A549 (cell line): ENCODE measurements around the gene NDUFA13.

Experiments used
- BHLHE40 ChIP-seq: IDR thresholded peaks from 2 replicates; pipeline ENCODE4 v1.6.1; 2012; ENCODE audit warnings: low read depth, low read length, inconsistent platforms
- CEBPB ChIP-seq, 2 experiments: fragments of >200 bp in 1 of 2; sonication (Bioruptor Twin) in 1 of 2; formaldehyde crosslinking in 1 of 2; IDR thresholded peaks; 2 replicates each; pipeline ENCODE4 v1.6.1; 2012 to 2016
- CHD2 ChIP-seq: fragments of 150-350 bp; IDR thresholded peaks from 2 replicates; pipeline ENCODE4 v1.6.1; 2014; ENCODE audit warnings: low read length; ENCODE audit not compliant: partially characterized antibody
- JUN ChIP-seq, 2 experiments: fragments of >200 bp; sonication (Bioruptor Twin); formaldehyde crosslinking; IDR thresholded peaks; 2 replicates in 1 of 2; 3 replicates in 1 of 2; pipeline ENCODE4 v1.6.1; 2016 to 2017
- KDM1A ChIP-seq: fragments of 200-600 bp; sonication (generic); IDR thresholded peaks from 2 replicates; pipeline ENCODE4 v1.6.1; 2016; ENCODE audit warnings: low read depth, mild to moderate bottlenecking
- POLR2A ChIP-seq: IDR thresholded peaks from 2 replicates; pipeline ENCODE4 v1.6.1; 2012; ENCODE audit warnings: mild to moderate bottlenecking, low read length
- RAD21 ChIP-seq, 2 experiments: fragments of >200 bp in 1 of 2; sonication (Bioruptor Twin) in 1 of 2; formaldehyde crosslinking in 1 of 2; IDR thresholded peaks in 1 of 2; conservative IDR thresholded peaks in 1 of 2; 2 replicates in 1 of 2; 3 replicates in 1 of 2; pipeline ENCODE4 v1.6.1; 2012 to 2018; ENCODE audit warnings: inconsistent platforms in 1 of 2
- REST ChIP-seq: fragments of 200-600 bp; sonication (generic); IDR thresholded peaks from 2 replicates; pipeline ENCODE4 v1.6.1; 2016; ENCODE audit warnings: antibody characterized with exemption, mild to moderate bottlenecking, moderate library complexity
- SMC3 ChIP-seq: fragments of >200 bp; sonication (Bioruptor Twin); formaldehyde crosslinking; IDR thresholded peaks from 3 replicates; pipeline ENCODE4 v1.6.1; 2018; ENCODE audit warnings: inconsistent platforms
- TP53 ChIP-seq: fragments of 250-450 bp; sonication (Bioruptor Pico); IDR thresholded peaks from 2 replicates; pipeline ENCODE4 v1.5.0; 2021; ENCODE audit warnings: mild to moderate bottlenecking, moderate library complexity
- ZFP36 ChIP-seq: fragments of 450-650 bp; IDR thresholded peaks from 2 replicates; pipeline ENCODE4 v1.6.1; 2014; ENCODE audit warnings: borderline replicate concordance; ENCODE audit not compliant: partially characterized antibody
- TF ChIP-seq, protein P1 (sequence below): fragments of >200 bp; sonication (Bioruptor Twin); formaldehyde crosslinking; IDR thresholded peaks from 3 replicates; pipeline ENCODE4 v1.5.1; 2016

- TF ChIP-seq, protein P1, sequence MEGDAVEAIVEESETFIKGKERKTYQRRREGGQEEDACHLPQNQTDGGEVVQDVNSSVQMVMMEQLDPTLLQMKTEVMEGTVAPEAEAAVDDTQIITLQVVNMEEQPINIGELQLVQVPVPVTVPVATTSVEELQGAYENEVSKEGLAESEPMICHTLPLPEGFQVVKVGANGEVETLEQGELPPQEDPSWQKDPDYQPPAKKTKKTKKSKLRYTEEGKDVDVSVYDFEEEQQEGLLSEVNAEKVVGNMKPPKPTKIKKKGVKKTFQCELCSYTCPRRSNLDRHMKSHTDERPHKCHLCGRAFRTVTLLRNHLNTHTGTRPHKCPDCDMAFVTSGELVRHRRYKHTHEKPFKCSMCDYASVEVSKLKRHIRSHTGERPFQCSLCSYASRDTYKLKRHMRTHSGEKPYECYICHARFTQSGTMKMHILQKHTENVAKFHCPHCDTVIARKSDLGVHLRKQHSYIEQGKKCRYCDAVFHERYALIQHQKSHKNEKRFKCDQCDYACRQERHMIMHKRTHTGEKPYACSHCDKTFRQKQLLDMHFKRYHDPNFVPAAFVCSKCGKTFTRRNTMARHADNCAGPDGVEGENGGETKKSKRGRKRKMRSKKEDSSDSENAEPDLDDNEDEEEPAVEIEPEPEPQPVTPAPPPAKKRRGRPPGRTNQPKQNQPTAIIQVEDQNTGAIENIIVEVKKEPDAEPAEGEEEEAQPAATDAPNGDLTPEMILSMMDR = no peak
- TF ChIP-seq CHD2 = no peak
- TF ChIP-seq ZFP36 = no peak
- TF ChIP-seq POLR2A = no peak
- TF ChIP-seq RAD21 (conservative IDR thresholded peaks at IDR 0.05 in 1 of 2, IDR thresholded peaks at IDR 0.05 in 1 of 2) = no peak
- no peak for TF ChIP-seq KDM1A
- TF ChIP-seq BHLHE40 = no peak
- TF ChIP-seq SMC3 = no peak
- no peak for TF ChIP-seq TP53 (CRISPR knock-in tag)
- TF ChIP-seq JUN (IDR thresholded peaks at IDR 0.05) = no peak
- no peak for TF ChIP-seq CEBPB (IDR thresholded peaks at IDR 0.05)
- TF ChIP-seq REST = no peak
Measured at GRCh38 chr19:19502808-19503602, 13.0 kb upstream of the NDUFA13 start.
